CD14-positive monocyte (primary cell): ENCODE data around the gene SH2B3. TPM values are rescaled to one million over a fixed set of nuclear protein-coding genes. Genes with fewer than 3 reads are reported as not detected.

ENCODE experiments used
- DNase-seq, 3 donors: peaks; one replicate each; pipeline ENCODE4 v3.0.0-alpha.2; 2011 to 2022
- H2AFZ ChIP-seq: 2 replicates; pipeline ENCODE4 v1.6.0; 2012; ENCODE audit warnings: mild to moderate bottlenecking, low read depth, low read length, inconsistent platforms; ENCODE audit not compliant: insufficient read depth, poor library complexity, severe bottlenecking
- H3K27ac ChIP-seq, 2 donors: 1 replicate in 1 of 2; 2 replicates in 1 of 2; pipeline ENCODE4 v1.5.1; 2012 to 2013; ENCODE audit warnings: low read length in 2 of 2, control low read depth in 1 of 2, inconsistent platforms in 1 of 2, low read depth in 1 of 2, mild to moderate bottlenecking in 1 of 2
- H3K27me3 ChIP-seq, 2 donors: one replicate each; pipeline versions ENCODE4 v1.6.0 to v1.6.1; 2011 to 2013; ENCODE audit warnings: low read length in 2 of 2; ENCODE audit not compliant: control insufficient read depth in 2 of 2, insufficient read depth in 2 of 2
- H3K36me3 ChIP-seq, 2 donors: replicated peaks in 1 of 2; 1 replicate in 1 of 2; 2 replicates in 1 of 2; pipeline versions ENCODE4 v1.5.1 to v1.6.1; 2012 to 2013; ENCODE audit warnings: low read length in 2 of 2, control low read depth in 1 of 2, inconsistent platforms in 1 of 2, mild to moderate bottlenecking in 1 of 2; ENCODE audit not compliant: insufficient read depth in 2 of 2, control insufficient read depth in 1 of 2
- H3K4me1 ChIP-seq, 2 donors: 1 replicate in 1 of 2; 2 replicates in 1 of 2; pipeline versions ENCODE4 v1.5.1 to v1.6.1; 2012 to 2013; ENCODE audit warnings: low read length in 2 of 2, control low read depth in 1 of 2, inconsistent platforms in 1 of 2, mild to moderate bottlenecking in 1 of 2, moderate library complexity in 1 of 2; ENCODE audit not compliant: insufficient read depth in 2 of 2, control insufficient read depth in 1 of 2
- H3K4me2 ChIP-seq: replicated peaks from 2 replicates; pipeline ENCODE3; 2012; ENCODE audit warnings: low read length, moderate library complexity, mild to moderate bottlenecking; ENCODE audit not compliant: poor library complexity, severe bottlenecking; ENCODE audit errors: extremely low read depth
- H3K4me3 ChIP-seq, 3 experiments: fragments of 200-600 bp in 1 of 3; sonication (generic) in 1 of 3; replicated peaks in 1 of 3; 1 replicate in 2 of 3; 2 replicates in 1 of 3; pipeline ENCODE4 v1.5.1; 2011 to 2013; ENCODE audit warnings: low read length in 3 of 3, mild to moderate bottlenecking in 3 of 3, control low read depth in 2 of 3, low read depth in 2 of 3, inconsistent platforms in 1 of 3, moderate library complexity in 1 of 3
- H3K79me2 ChIP-seq: 2 replicates; pipeline ENCODE4 v1.6.0; 2012; ENCODE audit warnings: mild to moderate bottlenecking, control low read depth, inconsistent platforms, low read length, moderate library complexity; ENCODE audit not compliant: insufficient read depth
- H3K9ac ChIP-seq: 2 replicates; pipeline ENCODE4 v1.6.0; 2017; ENCODE audit warnings: low read length, mild to moderate bottlenecking; ENCODE audit not compliant: insufficient read depth, poor library complexity, severe bottlenecking
- H3K9me3 ChIP-seq, 2 donors: replicated peaks in 1 of 2; 1 replicate in 1 of 2; 2 replicates in 1 of 2; pipeline versions ENCODE4 v1.5.1 to v1.6.1; 2012 to 2013; ENCODE audit warnings: low read length in 2 of 2, control low read depth in 1 of 2; ENCODE audit not compliant: control insufficient read depth in 1 of 2, insufficient read depth in 1 of 2
- H4K20me1 ChIP-seq: 2 replicates; pipeline ENCODE4 v1.6.0; 2012; ENCODE audit warnings: mild to moderate bottlenecking, low read length, control low read depth, moderate library complexity; ENCODE audit not compliant: insufficient read depth
- H3K27ac Mint-ChIP-seq, 7 donors: one replicate each; pipeline ENCODE4 v1.8.0; 2020; ENCODE audit warnings: mild to moderate bottlenecking in 7 of 7, mixed read lengths in 7 of 7, moderate library complexity in 6 of 7, inconsistent platforms in 2 of 7
- H3K27me3 Mint-ChIP-seq, 3 donors: one replicate each; pipeline ENCODE4 v1.8.0; 2021 to 2022; ENCODE audit warnings: low read depth in 3 of 3, mild to moderate bottlenecking in 3 of 3, mixed read lengths in 3 of 3, moderate library complexity in 3 of 3, inconsistent platforms in 1 of 3
- H3K36me3 Mint-ChIP-seq, 2 donors: one replicate each; pipeline ENCODE4 v1.8.0; 2020; ENCODE audit warnings: mixed read lengths in 2 of 2, inconsistent platforms in 1 of 2, mild to moderate bottlenecking in 1 of 2
- H3K4me1 Mint-ChIP-seq: one replicate; pipeline ENCODE4 v1.8.0; 2020; ENCODE audit warnings: mild to moderate bottlenecking, mixed read lengths
- H3K4me3 Mint-ChIP-seq, 2 donors: one replicate each; pipeline ENCODE4 v1.8.0; 2020; ENCODE audit warnings: mild to moderate bottlenecking in 2 of 2, mixed read lengths in 2 of 2, moderate library complexity in 1 of 2
- H3K9me3 Mint-ChIP-seq, 7 donors: one replicate each; pipeline ENCODE4 v1.8.0; 2020 to 2022; ENCODE audit warnings: mixed read lengths in 7 of 7, mild to moderate bottlenecking in 6 of 7, moderate library complexity in 6 of 7, inconsistent platforms in 2 of 7
- CTCF ChIP-seq: fragments of 200-600 bp; IDR thresholded peaks from one replicate; pipeline ENCODE4 v1.8.0; 2022; ENCODE audit warnings: antibody characterized with exemption, mild to moderate bottlenecking
- WGBS: methylation state at CpG from one replicate; pipeline ENCODE4 v1.1.5; 2013; ENCODE audit warnings: missing lambda C conversion rate; ENCODE audit not compliant: insufficient coverage; 5-methylcytosine and 5-hydroxymethylcytosine counted together
- intact Hi-C, 2 donors: fragments of 100-400 bp; cut with micrococcal nuclease; formaldehyde crosslinking; loops; one replicate each; pipeline versions ENCODE4 v1.15.0 to v1.15.1; 2023
- polyA plus RNA-seq, 3 donors: library from polyadenylated mRNA; depleted of rRNA in 1 of 3; unstranded in 2 of 3; stranded (reverse) in 1 of 3; fragments of 300-500 nt in 2 of 3; fragments of >200 nt in 1 of 3; fragmentation: Illumina TruSeq in 2 of 3; gene quantifications; 1 replicate in 2 of 3; 2 replicates in 1 of 3; pipeline ENCODE4 v1.2.3, GENCODE V29; 2012 to 2021

SH2B3 gene
- polyA plus RNA-seq, 3 donors = 15.2 to 136 (median 33.5) TPM

GRCh38 chr12:111404362-111405148 is 1.2 kb upstream of the SH2B3 start:
- H3K27ac Mint-ChIP-seq = peak overlapping the region; percentile 91 to 100 (median 97)

More at GRCh38 chr12:111404362-111405148, 1.2 kb upstream of the SH2B3 start:
- no peaks in the 10 kb centered on the region for H3K9me3 ChIP-seq
- H3K4me3 ChIP-seq = peak overlapping the region; percentile 41 to 91 (median 48)
- H2AFZ ChIP-seq = no peak overlapping the region
- Mint-ChIP-seq H3K4me1 (peaks cover 57% of the 10 kb centered on the region), H3K27me3 (peaks cover 0 to 11% (median 0%) of the 10 kb centered on the region in 3 donors), H3K9me3 (peaks cover 0 to 2% (median 0%) of the 10 kb centered on the region in 7 donors), H3K36me3 (peaks cover 7 to 23% of the 10 kb centered on the region in 2 donors), H3K4me3 (peak overlapping the region; percentile 84 to 85)
- intact Hi-C loops = loop anchor here (1.0 to 10.0 kb wide), 3 partner anchors 7 to 90 kb away; no protein-coding TSS in a partner anchor
- H3K79me2 ChIP-seq = peaks cover 51% of the 10 kb centered on the region
- no peak for TF ChIP-seq CTCF
- 43% methylated on average over 13 of the region's 21 CpGs for WGBS
- peak overlapping the region; percentile 87 for H3K4me2 ChIP-seq
- peak overlapping the region; percentile 92 to 93 for H3K27ac ChIP-seq
- peak in 2 of 3 donors; percentile 58 to 81 for DNase-seq
- H3K27me3 ChIP-seq = no peaks in the 10 kb centered on the region
- H3K4me1 ChIP-seq = peaks cover 58 to 68% of the 10 kb centered on the region in 2 donors
- no peaks in the 10 kb centered on the region for H3K36me3 ChIP-seq
- peaks cover 44% of the 10 kb centered on the region for H4K20me1 ChIP-seq
- H3K9ac ChIP-seq = peak overlapping the region; percentile 99
